NCI-H2227 treated with DMSO at 0.1 percent for 48 hours (cell line): Measurements from ENCODE around the gene OR10A4.
"Not testable (repeated sequence)": the region's sequence is repeated elsewhere in the genome, so short reads cannot be mapped to it uniquely, and the experiment has no call there.

ENCODE experiments used
- DNase-seq: peaks from one replicate; lab custom pipeline; 2025; lab: John Stamatoyannopoulos, UW

The OR10A4 gene

DNA sequence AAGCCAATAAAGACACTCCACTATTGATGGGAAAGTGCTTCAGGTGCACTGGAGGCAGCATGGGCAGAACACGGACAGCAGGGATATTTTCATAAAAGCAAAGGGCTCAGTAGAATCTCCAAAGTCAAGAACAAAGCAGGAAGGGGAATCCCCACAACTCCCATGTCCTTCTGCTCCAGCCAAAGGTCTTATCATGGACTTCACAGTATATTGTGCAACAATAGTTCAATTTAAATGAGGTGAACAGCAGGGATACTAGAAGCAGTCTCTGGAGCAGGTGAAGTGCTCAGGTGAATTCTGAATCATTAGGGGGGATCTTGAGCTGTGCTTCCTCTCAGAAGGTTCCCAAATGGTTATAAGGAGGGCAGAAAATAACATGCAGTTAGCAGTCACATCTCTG lies 22.5 kb downstream of the OR10A4 start:
- no peak for DNase-seq

DNA sequence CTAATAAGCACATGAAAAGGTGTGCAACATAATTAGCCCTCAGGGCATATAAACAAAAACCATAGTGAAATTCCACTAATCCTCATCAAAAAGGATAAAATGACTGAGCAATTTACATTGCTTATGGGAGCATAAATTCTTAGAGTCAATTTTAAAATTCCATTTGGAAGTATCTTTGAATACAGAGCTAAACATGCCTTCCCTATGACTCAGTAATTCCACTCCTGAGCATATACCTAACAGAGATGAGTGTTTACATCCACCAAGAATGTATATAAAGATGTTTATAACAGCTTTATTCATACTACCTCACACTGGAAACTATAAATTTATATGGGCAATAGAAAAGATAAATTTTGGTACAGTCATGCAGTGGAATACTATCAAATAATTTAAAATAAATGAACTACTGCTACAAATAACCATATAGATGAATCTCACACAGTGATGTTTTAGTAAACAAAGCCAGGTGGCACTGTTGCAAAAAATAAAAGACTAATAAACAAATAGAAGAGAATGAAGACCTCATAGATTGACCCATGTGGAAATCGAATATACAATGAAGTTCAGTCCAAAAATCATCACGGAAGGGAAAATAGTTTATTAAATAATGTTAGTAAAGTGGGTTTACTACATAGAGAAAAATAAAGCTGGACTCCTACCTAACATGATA lies 24.0 kb downstream of the OR10A4 start:
- DNase-seq: no peak

DNA sequence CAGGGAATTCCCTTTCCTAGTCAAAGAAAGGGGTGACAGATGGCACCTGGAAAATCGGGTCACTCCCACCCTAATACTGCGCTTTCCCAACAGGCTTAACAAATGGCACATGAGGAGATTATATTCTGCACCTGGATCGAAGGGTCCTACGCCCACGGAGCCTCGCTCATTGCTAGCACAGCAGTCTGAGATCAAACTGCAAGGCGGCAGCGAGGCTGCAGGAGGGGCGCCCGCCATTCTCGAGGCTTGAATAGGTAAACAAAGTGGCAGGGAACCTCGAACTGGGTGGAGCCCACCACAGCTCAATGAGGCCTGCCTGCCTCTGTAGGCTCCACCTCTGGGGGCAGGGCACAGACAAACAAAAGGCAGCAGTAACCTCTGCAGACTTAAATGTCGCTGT lies 28.4 kb downstream of the OR10A4 start:
- not testable (repeated sequence) for DNase-seq

DNA sequence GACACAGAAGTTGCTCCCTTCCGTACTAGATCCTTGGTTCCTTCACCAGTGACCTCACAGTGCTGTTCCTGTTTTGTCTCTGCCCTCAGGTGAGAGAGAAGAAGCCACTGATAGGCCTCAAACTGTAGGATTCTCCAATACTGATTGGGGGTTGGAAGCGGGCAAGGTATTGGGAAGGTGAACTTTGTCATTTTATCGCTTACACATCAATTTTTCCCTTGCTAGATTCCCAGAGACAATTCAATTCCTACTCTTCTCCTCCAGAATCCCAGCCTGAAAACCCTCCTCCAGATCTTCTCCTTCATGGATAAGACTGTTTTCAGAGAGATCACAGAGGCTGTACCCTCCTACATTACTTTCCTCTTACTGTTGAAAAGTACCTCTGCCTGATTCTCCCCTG lies 35.0 kb downstream of the OR10A4 start:
- no peak for DNase-seq

DNA sequence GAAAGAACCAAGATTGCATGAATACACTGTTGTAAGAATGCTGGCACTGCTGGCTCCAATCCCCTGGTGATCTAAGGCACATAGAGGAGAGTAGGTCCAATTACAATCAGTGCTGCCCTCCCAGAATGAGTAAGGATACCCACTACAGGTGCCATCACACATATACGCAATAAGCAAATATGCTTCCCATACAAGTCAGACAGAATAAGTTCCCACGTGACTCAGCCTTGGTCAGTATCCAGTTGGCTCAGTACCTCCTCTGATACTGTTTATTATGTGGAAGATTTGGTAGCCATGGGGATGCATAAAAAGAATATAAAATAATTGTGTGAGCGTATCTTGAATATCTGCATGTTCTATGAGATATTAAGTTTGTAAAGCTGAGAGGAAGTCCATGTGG lies 35.5 kb downstream of the OR10A4 start:
- no peak for DNase-seq

DNA sequence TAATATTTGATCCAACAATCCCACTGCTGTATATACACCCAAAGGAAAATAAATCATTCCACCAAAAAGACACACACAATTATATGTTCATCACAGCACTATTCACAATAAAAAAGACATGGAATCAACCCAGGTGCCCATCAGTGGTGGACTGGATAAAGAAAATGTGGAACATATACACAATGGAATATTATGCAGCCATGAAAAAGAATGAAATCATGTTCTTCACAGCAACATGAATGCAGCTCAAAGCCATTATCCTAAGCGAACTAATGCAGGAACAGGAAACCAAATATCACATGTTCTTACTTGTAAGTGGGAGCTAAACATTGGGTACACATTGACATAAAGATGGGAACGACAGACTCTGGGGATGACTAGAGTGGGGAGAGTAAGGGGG lies 43.3 kb downstream of the OR10A4 start:
- no peak for DNase-seq

DNA sequence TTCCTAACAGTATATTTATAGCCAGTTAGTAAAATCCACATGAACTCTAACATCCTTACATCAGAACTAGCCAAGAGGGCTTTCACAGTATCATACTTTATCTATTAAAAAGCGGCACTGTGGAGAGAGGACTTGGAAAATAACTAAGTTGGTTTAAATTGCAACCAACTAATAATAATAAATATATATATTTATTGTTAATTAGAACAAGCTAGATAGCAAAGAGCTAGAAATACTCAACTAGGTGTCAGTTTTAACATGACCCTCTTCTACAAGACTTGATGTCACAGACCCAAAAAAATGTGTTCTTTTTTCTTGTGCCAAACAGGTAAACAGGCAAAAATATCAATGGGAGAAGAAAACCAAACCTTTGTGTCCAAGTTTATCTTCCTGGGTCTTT lies 44.3 kb downstream of the OR10A4 start, which contains the start of gene OR2D3:
TSS of gene OR2D3 (plus strand) at position 301 of the 400 bp plus-strand sequence. CDS start at position 301, 0 bp downstream.
- DNase-seq: no peak

DNA sequence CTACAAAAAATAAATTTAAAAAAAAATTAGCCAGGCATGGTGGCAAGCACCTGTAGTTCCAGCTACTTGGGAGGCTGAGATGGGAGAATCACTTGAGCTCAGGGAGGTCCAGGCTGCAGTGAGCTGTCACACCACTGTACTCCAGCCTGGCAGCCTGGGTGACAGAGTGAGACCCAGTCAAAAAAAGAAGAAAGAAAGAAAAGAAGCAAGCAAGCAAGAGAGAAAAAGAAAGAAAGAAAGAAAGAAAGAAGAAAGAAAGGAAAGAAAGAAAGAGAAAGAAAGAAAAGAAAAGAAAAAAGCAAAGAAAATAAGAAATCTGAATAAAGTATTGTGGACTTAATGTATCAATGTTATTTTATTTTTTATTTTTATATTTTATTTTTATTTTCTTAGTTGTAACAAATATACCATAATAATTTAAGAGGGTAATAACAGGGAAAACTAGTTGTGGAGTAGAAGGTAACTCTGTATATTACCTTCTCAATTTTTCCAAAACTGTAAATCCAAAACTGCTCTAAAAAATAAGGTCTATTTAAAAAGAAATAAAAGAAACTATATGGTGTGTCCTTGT lies 48.7 kb downstream of the OR10A4 start:
- no peak for DNase-seq

DNA sequence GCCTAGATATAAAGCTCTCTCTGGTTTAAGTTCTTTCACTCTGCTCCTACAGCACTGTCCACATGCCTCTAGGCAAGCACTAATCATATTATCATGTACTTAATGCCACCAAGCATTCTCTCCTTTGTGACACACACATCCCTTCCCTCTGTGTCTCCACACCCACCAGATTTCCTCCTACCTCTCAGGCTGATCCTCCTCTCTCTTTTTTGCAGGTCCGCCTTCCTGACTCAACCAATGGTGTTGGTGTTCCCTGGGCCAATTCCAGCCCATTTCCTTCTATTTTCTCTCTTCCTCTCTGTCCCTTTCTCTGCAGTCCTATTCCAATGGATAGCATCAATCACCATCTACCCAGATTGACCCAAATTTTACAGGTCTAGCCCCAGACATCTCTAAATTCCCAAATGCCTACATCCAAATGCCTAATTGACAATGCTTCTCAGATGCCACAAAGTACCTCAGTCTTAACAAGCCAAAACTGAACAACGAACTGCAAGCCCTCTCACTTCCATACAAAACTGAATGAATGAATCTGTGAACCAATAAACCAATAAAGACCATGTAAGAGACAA lies 49.3 kb downstream of the OR10A4 start:
- no peak for DNase-seq

DNA sequence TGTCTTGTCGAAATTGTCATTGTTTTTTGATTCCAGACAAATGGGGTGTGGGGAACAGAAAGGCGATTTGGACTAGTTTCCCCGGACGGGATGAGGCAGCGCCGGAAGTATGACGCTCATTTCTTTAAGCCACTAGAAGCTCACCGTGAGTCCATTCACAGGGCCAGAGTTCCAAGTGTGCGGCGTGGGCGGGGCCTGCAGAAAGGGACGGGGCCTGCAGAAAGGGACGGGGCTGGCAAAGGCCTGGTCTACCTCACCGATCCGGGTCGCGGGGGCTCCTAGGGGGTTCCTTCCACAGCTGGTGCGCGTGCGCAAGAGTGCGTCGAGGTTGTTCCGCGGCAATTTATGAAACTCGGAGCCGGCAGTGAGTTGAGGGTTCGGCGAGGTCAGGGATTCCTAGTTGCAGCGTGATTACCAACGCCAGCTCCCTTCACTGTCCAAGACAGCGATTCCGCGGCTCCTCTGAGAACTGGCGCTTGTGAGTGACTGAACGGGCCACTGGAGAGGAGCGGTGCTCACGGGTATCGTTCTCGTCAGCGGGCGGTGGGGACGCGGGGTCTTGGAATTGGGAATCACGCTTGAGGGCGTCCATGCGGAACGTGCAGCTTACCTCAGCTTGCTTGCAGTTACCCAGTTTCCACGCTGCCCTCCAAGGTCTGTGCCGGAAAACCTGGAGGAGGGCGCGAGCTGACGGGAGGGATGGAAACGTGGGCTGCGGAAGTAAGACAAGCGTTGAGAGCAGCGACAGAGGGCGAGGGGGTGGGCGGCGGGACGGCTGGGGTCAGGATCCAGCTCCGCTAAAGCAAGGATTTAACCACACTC lies 50.0 kb downstream of the OR10A4 start, which contains the start of gene ZNF215:
TSS of gene ZNF215 (plus strand) at position 219 of the 822 bp plus-strand sequence. CDS start 5,847 bp downstream, outside the sequence.
- no peak for DNase-seq

DNA sequence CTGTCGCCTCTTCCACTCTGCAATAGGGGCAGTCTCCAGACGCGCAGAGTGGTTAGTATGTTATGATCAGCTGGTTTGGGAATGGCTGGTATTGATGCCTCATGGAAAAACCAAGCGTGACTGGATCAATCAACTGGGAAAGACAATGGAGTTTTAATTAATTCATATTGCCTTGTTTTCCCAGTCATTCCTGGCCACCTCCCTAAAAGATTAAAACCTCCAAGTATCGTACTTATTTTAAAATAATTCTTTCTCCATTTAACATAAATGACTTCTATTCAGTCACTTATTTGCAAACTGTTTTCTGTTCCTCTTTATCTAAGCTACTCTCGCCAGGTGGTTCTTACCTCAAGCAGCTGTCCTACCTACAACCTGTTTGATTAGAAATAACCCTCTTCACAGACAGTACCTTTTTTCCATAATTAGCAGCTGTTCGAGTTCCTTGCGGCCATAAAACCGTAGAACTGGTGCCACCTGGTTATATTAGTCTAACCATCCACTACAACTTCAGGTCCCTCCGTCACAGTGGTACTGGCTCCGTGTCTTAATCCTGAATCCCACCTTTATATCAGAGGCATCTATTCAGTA lies 50.7 kb downstream of the OR10A4 start:
- no peak for DNase-seq
